HepG2 (cell line): ENCODE results near the gene IRF1. TPM values are rescaled to one million over a fixed set of nuclear protein-coding genes. Genes with fewer than 3 reads are reported as not detected.

Source experiments
- AGO2 ChIP-seq: fragments of 200-400 bp; formaldehyde crosslinking; optimal IDR thresholded peaks from 2 replicates; pipeline ENCODE3; 2017; ENCODE audit warnings: mild to moderate bottlenecking, low read depth, low read length, moderate library complexity
- HNF4G ChIP-seq, 2 experiments: sonication (generic) in 1 of 2; formaldehyde crosslinking in 1 of 2; IDR thresholded peaks; 2 replicates each; pipeline versions ENCODE4 v1.4.0 to v1.6.1; 2011 to 2020; ENCODE audit warnings: borderline replicate concordance in 2 of 2, low read depth in 2 of 2, mild to moderate bottlenecking in 2 of 2, low read length in 1 of 2, missing genetic modification reagents in 1 of 2, moderate library complexity in 1 of 2
- MED8 ChIP-seq: sonication (generic); formaldehyde crosslinking; IDR thresholded peaks from 2 replicates; pipeline ENCODE4 v1.8.1; 2023; ENCODE audit warnings: mild to moderate bottlenecking, missing genetic modification reagents; ENCODE audit not compliant: insufficient replicate concordance
- MEF2D ChIP-seq: sonication (generic); formaldehyde crosslinking; IDR thresholded peaks from 2 replicates; pipeline ENCODE4 v1.5.1; 2020; ENCODE audit warnings: mild to moderate bottlenecking, missing genetic modification reagents
- MTERF4 ChIP-seq: sonication (generic); formaldehyde crosslinking; IDR thresholded peaks from 2 replicates; pipeline ENCODE4 v1.8.0; 2023; ENCODE audit warnings: mild to moderate bottlenecking, missing genetic modification reagents
- ONECUT2 ChIP-seq: sonication (generic); formaldehyde crosslinking; IDR thresholded peaks from 2 replicates; pipeline ENCODE4 v1.4.0; 2020; ENCODE audit warnings: missing genetic modification reagents
- PHF21A ChIP-seq: sonication (generic); formaldehyde crosslinking; IDR thresholded peaks from 2 replicates; pipeline ENCODE4 v1.5.0; 2020; ENCODE audit warnings: mild to moderate bottlenecking, missing genetic modification reagents
- SPEN ChIP-seq: sonication (generic); formaldehyde crosslinking; IDR thresholded peaks from 2 replicates; pipeline ENCODE4 v1.5.1; 2020; ENCODE audit warnings: low read depth, mild to moderate bottlenecking, missing genetic modification reagents
- ZBTB26 ChIP-seq: IDR thresholded peaks from 2 replicates; pipeline ENCODE4 v1.6.1; 2016; ENCODE audit warnings: missing compliant biosample characterization, missing genetic modification reagents, borderline replicate concordance
- ZFX ChIP-seq: sonication (generic); formaldehyde crosslinking; IDR thresholded peaks from 2 replicates; pipeline ENCODE4 v1.4.0; 2020; ENCODE audit warnings: mild to moderate bottlenecking, low read depth, missing genetic modification reagents, moderate library complexity
- ZNF564 ChIP-seq: sonication (generic); formaldehyde crosslinking; IDR thresholded peaks from 2 replicates; pipeline ENCODE4 v1.8.1; 2023; ENCODE audit warnings: mild to moderate bottlenecking, missing genetic modification reagents
- ZNF746 ChIP-seq: sonication (generic); formaldehyde crosslinking; IDR thresholded peaks from 2 replicates; pipeline ENCODE4 v1.8.0; 2022; ENCODE audit warnings: mild to moderate bottlenecking, missing genetic modification reagents
- ZNF839 ChIP-seq: sonication (generic); formaldehyde crosslinking; IDR thresholded peaks from 2 replicates; pipeline ENCODE4 v1.4.0; 2020; ENCODE audit warnings: missing genetic modification reagents, mild to moderate bottlenecking, borderline replicate concordance
- ZSCAN9 ChIP-seq: IDR thresholded peaks from 2 replicates; pipeline ENCODE4 v1.6.1; 2016; ENCODE audit warnings: borderline replicate concordance
- polyA plus RNA-seq, 8 experiments: library from polyadenylated mRNA; depleted of rRNA in 3 of 8; stranded (reverse) in 7 of 8; unstranded in 1 of 8; fragments of >200 nt; fragmentation: Illumina TruSeq in 4 of 8; extraction: Trizol in 4 of 8; gene quantifications; 2 replicates each; pipeline versions ENCODE4 v1.2.1 to v1.2.3, GENCODE V29; 2011 to 2016; ENCODE audit warnings: low read depth in 4 of 8, missing spikeins in 1 of 8, mixed read lengths in 1 of 8; ENCODE audit not compliant: insufficient read depth in 1 of 8
- total RNA-seq, 5 experiments: library from RNA; depleted of rRNA; stranded (reverse); fragments of >200 nt; fragmentation: Illumina TruSeq; extraction: Trizol; gene quantifications; 2 replicates each; pipeline ENCODE4 v1.2.3, GENCODE V29; 2016; ENCODE audit warnings: low read depth in 1 of 5
- TF ChIP-seq, protein P1 (sequence below): sonication (generic); formaldehyde crosslinking; IDR thresholded peaks from 2 replicates; pipeline ENCODE4 v1.4.0; 2020; ENCODE audit warnings: mild to moderate bottlenecking, missing genetic modification reagents
- TF ChIP-seq, protein P2 (sequence below): IDR thresholded peaks from 2 replicates; pipeline ENCODE4 v1.6.1; 2018; ENCODE audit warnings: missing genetic modification reagents, mild to moderate bottlenecking, missing compliant biosample characterization
- TF ChIP-seq, protein P3 (sequence below), 2 experiments: sonication (generic) in 1 of 2; formaldehyde crosslinking in 1 of 2; IDR thresholded peaks; 2 replicates each; pipeline versions ENCODE4 v1.4.0 to v1.6.1; 2016 to 2020; ENCODE audit warnings: borderline replicate concordance in 1 of 2, low read depth in 1 of 2, mild to moderate bottlenecking in 1 of 2, missing genetic modification reagents in 1 of 2
- TF ChIP-seq, protein P4 (sequence below): IDR thresholded peaks from 2 replicates; pipeline ENCODE4 v1.6.1; 2012; ENCODE audit warnings: inconsistent platforms

The IRF1 gene
- total and polyA plus RNA-seq, 2 of the 13 experiments (the other 11 are each of a cell fraction or from before 2014, with no cell fraction given): 4.1 to 8.8 TPM

GRCh38 chr5:132495667-132496190 is 5.2 kb upstream of the IRF1 start (continued):
- TF ChIP-seq ZSCAN9 (CRISPR knock-in tag) (peak; percentile 38; the same call in 1 of the 2 replicates), ZNF839 (CRISPR knock-in tag) (no peak), ZBTB26 (CRISPR knock-in tag) (no peak), AGO2 (peak; percentile 46), PHF21A (CRISPR knock-in tag) (peak; percentile 90), MTERF4 (0 out of 2 replicates have a peak, but pooled peaks have one; percentile 43), HNF4G (IDR thresholded peaks at IDR 0.05; ENCODE audit: borderline replicate concordance, low read depth, low read length) (peak; percentile 27; the same call in 1 of the 2 replicates), HNF4G (CRISPR knock-in tag; IDR thresholded peaks at IDR 0.05; ENCODE audit: borderline replicate concordance, low read depth) (no peak), MED8 (peak; percentile 25), ZNF746 (no peak), ZNF564 (CRISPR knock-in tag) (peak; percentile 54; the same call in 1 of the 2 replicates), ONECUT2 (CRISPR knock-in tag) (no peak), ZFX (peak; percentile 69), MEF2D (peak; percentile 35; the same call in 1 of the 2 replicates), SPEN (CRISPR knock-in tag) (peak; percentile 54; the same call in 1 of the 2 replicates)
- TF ChIP-seq, protein P1, sequence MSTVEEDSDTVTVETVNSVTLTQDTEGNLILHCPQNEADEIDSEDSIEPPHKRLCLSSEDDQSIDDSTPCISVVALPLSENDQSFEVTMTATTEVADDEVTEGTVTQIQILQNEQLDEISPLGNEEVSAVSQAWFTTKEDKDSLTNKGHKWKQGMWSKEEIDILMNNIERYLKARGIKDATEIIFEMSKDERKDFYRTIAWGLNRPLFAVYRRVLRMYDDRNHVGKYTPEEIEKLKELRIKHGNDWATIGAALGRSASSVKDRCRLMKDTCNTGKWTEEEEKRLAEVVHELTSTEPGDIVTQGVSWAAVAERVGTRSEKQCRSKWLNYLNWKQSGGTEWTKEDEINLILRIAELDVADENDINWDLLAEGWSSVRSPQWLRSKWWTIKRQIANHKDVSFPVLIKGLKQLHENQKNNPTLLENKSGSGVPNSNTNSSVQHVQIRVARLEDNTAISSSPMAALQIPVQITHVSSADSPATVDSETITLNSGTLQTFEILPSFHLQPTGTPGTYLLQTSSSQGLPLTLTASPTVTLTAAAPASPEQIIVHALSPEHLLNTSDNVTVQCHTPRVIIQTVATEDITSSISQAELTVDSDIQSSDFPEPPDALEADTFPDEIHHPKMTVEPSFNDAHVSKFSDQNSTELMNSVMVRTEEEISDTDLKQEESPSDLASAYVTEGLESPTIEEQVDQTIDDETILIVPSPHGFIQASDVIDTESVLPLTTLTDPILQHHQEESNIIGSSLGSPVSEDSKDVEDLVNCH (CRISPR knock-in tag): no peak
- TF ChIP-seq, protein P2, sequence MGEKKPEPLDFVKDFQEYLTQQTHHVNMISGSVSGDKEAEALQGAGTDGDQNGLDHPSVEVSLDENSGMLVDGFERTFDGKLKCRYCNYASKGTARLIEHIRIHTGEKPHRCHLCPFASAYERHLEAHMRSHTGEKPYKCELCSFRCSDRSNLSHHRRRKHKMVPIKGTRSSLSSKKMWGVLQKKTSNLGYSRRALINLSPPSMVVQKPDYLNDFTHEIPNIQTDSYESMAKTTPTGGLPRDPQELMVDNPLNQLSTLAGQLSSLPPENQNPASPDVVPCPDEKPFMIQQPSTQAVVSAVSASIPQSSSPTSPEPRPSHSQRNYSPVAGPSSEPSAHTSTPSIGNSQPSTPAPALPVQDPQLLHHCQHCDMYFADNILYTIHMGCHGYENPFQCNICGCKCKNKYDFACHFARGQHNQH (CRISPR knock-in tag): peak; percentile 15; the same call in 1 of the 2 replicates
- TF ChIP-seq, protein P3, sequence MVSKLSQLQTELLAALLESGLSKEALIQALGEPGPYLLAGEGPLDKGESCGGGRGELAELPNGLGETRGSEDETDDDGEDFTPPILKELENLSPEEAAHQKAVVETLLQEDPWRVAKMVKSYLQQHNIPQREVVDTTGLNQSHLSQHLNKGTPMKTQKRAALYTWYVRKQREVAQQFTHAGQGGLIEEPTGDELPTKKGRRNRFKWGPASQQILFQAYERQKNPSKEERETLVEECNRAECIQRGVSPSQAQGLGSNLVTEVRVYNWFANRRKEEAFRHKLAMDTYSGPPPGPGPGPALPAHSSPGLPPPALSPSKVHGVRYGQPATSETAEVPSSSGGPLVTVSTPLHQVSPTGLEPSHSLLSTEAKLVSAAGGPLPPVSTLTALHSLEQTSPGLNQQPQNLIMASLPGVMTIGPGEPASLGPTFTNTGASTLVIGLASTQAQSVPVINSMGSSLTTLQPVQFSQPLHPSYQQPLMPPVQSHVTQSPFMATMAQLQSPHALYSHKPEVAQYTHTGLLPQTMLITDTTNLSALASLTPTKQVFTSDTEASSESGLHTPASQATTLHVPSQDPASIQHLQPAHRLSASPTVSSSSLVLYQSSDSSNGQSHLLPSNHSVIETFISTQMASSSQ (IDR thresholded peaks at IDR 0.05; ENCODE audit: low read depth): no peak
- TF ChIP-seq, protein P3 (CRISPR knock-in tag; IDR thresholded peaks at IDR 0.05; ENCODE audit: borderline replicate concordance): no peak
- TF ChIP-seq, protein P4, sequence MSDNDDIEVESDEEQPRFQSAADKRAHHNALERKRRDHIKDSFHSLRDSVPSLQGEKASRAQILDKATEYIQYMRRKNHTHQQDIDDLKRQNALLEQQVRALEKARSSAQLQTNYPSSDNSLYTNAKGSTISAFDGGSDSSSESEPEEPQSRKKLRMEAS: peak; percentile 34; the same call in 1 of the 2 replicates
